Activated CD4-positive, CD25-positive, alpha-beta regulatory T cell treated with anti-CD3 and anti-CD28 coated beads, Interleukin-2, amount 50 U/mL, for 72 hours (primary cell): ENCODE measurements around the gene LMF2.

Experiments
- DNase-seq: peaks from one replicate; pipeline ENCODE4 v3.0.0; 2021

The LMF2 gene

GRCh38 chr22:50460938-50461337 lies 46.6 kb downstream of the LMF2 start:
- DNase-seq, result no peak

GRCh38 chr22:50459496-50460140 lies 47.9 kb downstream of the LMF2 start:
- DNase-seq, result no peak

- no peak for DNase-seq
Measured at GRCh38 chr22:50459016-50459415, 48.5 kb downstream of the LMF2 start.

- no peak for DNase-seq
Measured at GRCh38 chr22:50456466-50457234, 50.9 kb downstream of the LMF2 start.

- DNase-seq, result no peak
Measured at GRCh38 chr22:50456026-50456425, 51.5 kb downstream of the LMF2 start.

GRCh38 chr22:50455201-50455600 lies 52.3 kb downstream of the LMF2 start:
- no peak for DNase-seq

- DNase-seq, result no peak
Measured at GRCh38 chr22:50454556-50455075, 52.9 kb downstream of the LMF2 start.
